DND-41 (cell line): ENCODE measurements around the gene TOP3B.

Source experiments
- CTCF ChIP-seq: IDR thresholded peaks from 2 replicates; pipeline ENCODE4 v1.5.1; 2012; ENCODE audit warnings: borderline replicate concordance, low read length, moderate library complexity, mild to moderate bottlenecking; ENCODE audit not compliant: poor library complexity, severe bottlenecking; ENCODE audit errors: extremely low read depth
- EZH2 ChIP-seq: IDR thresholded peaks from 3 replicates; pipeline ENCODE4 v1.6.1; 2012; ENCODE audit warnings: borderline replicate concordance, low read depth, mild to moderate bottlenecking, moderate library complexity, low read length, inconsistent platforms; ENCODE audit not compliant: severe bottlenecking

GRCh38 chr22:21982338-21982965 lies at the start of gene TOP3B:
- TF ChIP-seq CTCF (no peak), EZH2 (no peak)
